Measurements from ENCODE around the gene SELENOM. TPM values are rescaled to one million over a fixed set of nuclear protein-coding genes. Genes with fewer than 3 reads are reported as not detected.

Gene SELENOM
- total and polyA plus RNA-seq, 2 donors from 2014 or later = 154 to 291 TPM

DNA sequence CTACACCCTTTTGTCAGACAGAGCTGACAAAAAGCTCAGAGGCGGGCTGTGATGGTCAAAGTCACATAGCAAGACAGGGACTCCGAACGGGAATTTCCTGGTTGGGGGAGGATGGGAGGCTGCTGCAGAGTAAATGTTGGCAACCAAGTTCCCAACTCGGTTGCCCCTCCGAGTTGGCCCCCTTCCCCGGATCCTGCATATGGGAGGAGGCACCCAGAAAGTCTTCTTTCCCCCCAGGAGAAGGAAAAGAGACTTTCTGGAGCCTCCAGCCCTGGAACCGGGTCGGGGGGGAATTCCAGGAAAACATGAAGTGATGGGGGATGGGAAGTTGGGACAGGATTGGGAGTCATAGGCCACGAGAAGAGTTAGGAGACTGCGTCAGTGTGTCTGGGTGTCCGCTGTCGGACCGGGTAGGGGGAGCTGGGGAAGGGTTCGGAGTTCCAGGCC is 614 bp downstream of the SELENOM start:
- Histone ChIP-seq H3K4me1 (ENCODE audit: control insufficient read depth in 2 of 3, insufficient read depth in 2 of 3, low read depth in 1 of 3, low read length in 3 of 3) (peaks cover 0 to 15% (median 0%) of the 10 kb centered on the region in 3 donors), H3K4me3 (ENCODE audit: low read length in 3 of 3) (peak overlapping the region; percentile 30 to 81 (median 60)), H3K27me3 (ENCODE audit: control insufficient read depth, insufficient read depth, low read length) (no peaks in the 10 kb centered on the region), H3K36me3 (ENCODE audit: control insufficient read depth in 2 of 3, insufficient read depth in 3 of 3, low read length in 3 of 3) (peaks cover 0 to 5% (median 0%) of the 10 kb centered on the region in 3 donors), H3K9me3 (ENCODE audit: control insufficient read depth in 2 of 3, insufficient read depth in 1 of 3, low read length in 3 of 3) (no peaks in the 10 kb centered on the region), H3K9ac (ENCODE audit: low read length in 3 of 3) (peak overlapping the region in 2 of 3 donors; percentile 68 to 94), H3K27ac (ENCODE audit: low read depth in 2 of 2, low read length in 2 of 2) (peak overlapping the region; percentile 92)
- DNase-seq (peak in 2 of 5 donors; percentile 7 to 46), FAIRE-seq (no peak)
- no peak for TF ChIP-seq CTCF (IDR thresholded peaks at IDR 0.05; ENCODE audit: borderline replicate concordance, extremely low read depth, insufficient read depth)
- intact Hi-C loops (cut with DNase I) = no loop called here

- Histone ChIP-seq H3K4me3 (ENCODE audit: low read length in 3 of 3) (peak overlapping the region in 2 of 3 donors; percentile 22 to 81), H3K36me3 (ENCODE audit: control insufficient read depth in 2 of 3, insufficient read depth in 3 of 3, low read length in 3 of 3) (peaks cover 0 to 6% (median 2%) of the 10 kb centered on the region in 3 donors), H3K27me3 (ENCODE audit: control insufficient read depth, insufficient read depth, low read length) (no peaks in the 10 kb centered on the region), H3K9me3 (ENCODE audit: control insufficient read depth in 2 of 3, insufficient read depth in 1 of 3, low read length in 3 of 3) (no peaks in the 10 kb centered on the region), H3K9ac (ENCODE audit: low read length in 3 of 3) (peak overlapping the region in 2 of 3 donors; percentile 45 to 94), H3K4me1 (ENCODE audit: control insufficient read depth in 2 of 3, insufficient read depth in 2 of 3, low read depth in 1 of 3, low read length in 3 of 3) (peaks cover 0 to 15% (median 0%) of the 10 kb centered on the region in 3 donors), H3K27ac (ENCODE audit: low read depth in 2 of 2, low read length in 2 of 2) (peak overlapping the region; percentile 92)
- intact Hi-C loops (cut with DNase I) = no loop called here
- DNase-seq = peak in 3 of 5 donors; percentile 8 to 58 (median 36)
- no peak for FAIRE-seq
- TF ChIP-seq CTCF (IDR thresholded peaks at IDR 0.05; ENCODE audit: borderline replicate concordance, extremely low read depth, insufficient read depth) = no peak
These were observed 1.3 kb downstream of the SELENOM start for GRCh38 chr22:31106001-31106571.

- Histone ChIP-seq H3K27me3 (ENCODE audit: control insufficient read depth, insufficient read depth, low read length) (no peaks in the 10 kb centered on the region), H3K9ac (ENCODE audit: low read length in 3 of 3) (peak overlapping the region in 1 of 3 donors; percentile 94), H3K27ac (ENCODE audit: low read depth in 2 of 2, low read length in 2 of 2) (peak overlapping the region in 1 of 2 donors; percentile 92), H3K36me3 (ENCODE audit: control insufficient read depth in 2 of 3, insufficient read depth in 3 of 3, low read length in 3 of 3) (peaks cover 0 to 7% (median 6%) of the 10 kb centered on the region in 3 donors), H3K4me3 (ENCODE audit: low read length in 3 of 3) (peak overlapping the region in 1 of 3 donors; percentile 81), H3K4me1 (ENCODE audit: control insufficient read depth in 2 of 3, insufficient read depth in 2 of 3, low read depth in 1 of 3, low read length in 3 of 3) (peaks cover 0 to 15% (median 0%) of the 10 kb centered on the region in 3 donors), H3K9me3 (ENCODE audit: control insufficient read depth in 2 of 3, insufficient read depth in 1 of 3, low read length in 3 of 3) (no peaks in the 10 kb centered on the region)
- FAIRE-seq = no peak
- no peak for DNase-seq
- TF ChIP-seq CTCF (IDR thresholded peaks at IDR 0.05; ENCODE audit: borderline replicate concordance, extremely low read depth, insufficient read depth) = no peak
- intact Hi-C loops (cut with DNase I) = no loop called here
These were observed 2.0 kb downstream of the SELENOM start for GRCh38 chr22:31105282-31105929.

All from kidney (tissue), 14 donors.